MM.1S (cell line): ENCODE data around the gene MRPL41.

ENCODE experiments used
- CTCF ChIP-seq: fragments of 300-600 bp; sonication (generic); IDR thresholded peaks from 2 replicates; pipeline ENCODE4 v1.5.1; 2016; ENCODE audit warnings: antibody characterized with exemption, low read length, mixed read lengths
- EZH2 ChIP-seq: fragments of 300-600 bp; sonication (generic); optimal IDR thresholded peaks from 2 replicates; pipeline ENCODE3; 2017; ENCODE audit warnings: low read depth, mild to moderate bottlenecking, antibody characterized with exemption, low read length, mixed read lengths

GRCh38 chr9:137514691-137515337 is 36.9 kb upstream of the MRPL41 start:
- TF ChIP-seq CTCF: no peak
- TF ChIP-seq EZH2: no peak
